Activated CD8-positive, alpha-beta memory T cell treated with anti-CD3 and anti-CD28 coated beads for 36 hours (primary cell): ENCODE results near the gene PCDH10. TPM values are rescaled to one million over a fixed set of nuclear protein-coding genes. Genes with fewer than 3 reads are reported as not detected.

Experiments
- CTCF ChIA-PET: fragments of 350-600 bp; sonication (Branson Sonifier 250); formaldehyde crosslinking; loops from one replicate; lab custom pipeline; 2021; ENCODE audit warnings: antibody characterized with exemption; lab: Charles Lee
- POLR2A ChIA-PET: fragments of 350-600 bp; sonication (Branson Sonifier 250); formaldehyde crosslinking; loops from one replicate; lab custom pipeline; 2021; ENCODE audit warnings: antibody characterized with exemption; lab: Charles Lee
- total RNA-seq, 2 experiments: library from RNA; stranded (reverse); gene quantifications; one replicate each; pipeline ENCODE4 v1.2.3, GENCODE V29; 2021

PCDH10 gene
- total RNA-seq, 2 experiments from 2014 or later = not detected

DNA sequence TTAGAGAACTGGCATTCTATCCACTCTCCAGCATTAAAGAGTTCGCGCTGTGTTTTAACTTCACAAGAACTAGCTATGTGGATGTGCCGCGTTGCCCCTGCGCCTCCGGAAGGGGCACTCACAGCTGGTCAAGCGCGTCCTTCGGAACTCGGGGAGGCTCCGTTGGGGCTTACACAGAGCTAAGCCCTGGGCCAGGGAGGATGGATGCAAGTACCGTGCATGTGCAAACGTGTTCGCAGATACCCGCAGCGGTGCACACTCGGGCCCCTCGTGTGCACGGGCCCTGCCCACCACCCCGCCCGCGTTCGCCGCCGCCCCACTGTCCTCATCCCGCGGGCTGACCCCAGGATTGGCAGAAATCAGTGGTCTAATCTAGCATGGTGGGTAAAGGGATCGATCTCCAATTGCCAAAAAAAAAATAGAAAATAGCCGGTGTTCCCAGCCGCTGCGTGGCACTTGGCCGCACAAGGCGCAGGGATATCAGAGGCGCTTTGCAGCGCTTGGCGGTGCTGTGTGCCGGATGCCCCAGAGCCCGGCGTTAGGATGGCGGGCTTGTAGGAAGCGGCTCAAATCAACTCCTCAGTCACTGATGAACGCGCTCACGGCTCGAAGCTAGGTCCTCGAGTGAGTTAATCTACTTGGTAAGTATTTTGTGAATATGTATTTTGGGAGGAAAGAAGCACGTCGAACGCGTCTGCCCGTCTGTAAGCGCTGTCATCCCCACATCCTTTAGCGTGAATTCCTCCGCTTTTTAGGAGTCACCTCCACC is 989 bp upstream of the PCDH10 start:
- ChIA-PET POLR2A (no interaction called here), CTCF (no interaction called here)

DNA sequence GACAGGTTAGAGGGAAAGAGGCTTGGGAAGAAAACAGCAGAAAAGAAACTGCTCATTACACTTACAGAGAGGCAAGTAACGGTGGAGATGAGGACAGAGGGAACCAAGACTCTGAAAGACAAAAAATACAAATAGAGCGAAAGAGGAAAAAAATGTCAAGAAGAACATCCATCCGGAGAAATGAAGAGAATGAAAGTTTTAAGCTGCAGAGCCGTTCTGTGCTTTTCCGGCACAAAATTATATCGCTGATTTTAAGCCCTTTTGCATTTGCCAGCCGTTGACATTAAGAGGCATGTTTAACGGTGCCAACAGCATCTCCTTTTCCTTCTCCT is 236 bp downstream of the PCDH10 start:
- ChIA-PET CTCF (no interaction called here), POLR2A (no interaction called here)

DNA sequence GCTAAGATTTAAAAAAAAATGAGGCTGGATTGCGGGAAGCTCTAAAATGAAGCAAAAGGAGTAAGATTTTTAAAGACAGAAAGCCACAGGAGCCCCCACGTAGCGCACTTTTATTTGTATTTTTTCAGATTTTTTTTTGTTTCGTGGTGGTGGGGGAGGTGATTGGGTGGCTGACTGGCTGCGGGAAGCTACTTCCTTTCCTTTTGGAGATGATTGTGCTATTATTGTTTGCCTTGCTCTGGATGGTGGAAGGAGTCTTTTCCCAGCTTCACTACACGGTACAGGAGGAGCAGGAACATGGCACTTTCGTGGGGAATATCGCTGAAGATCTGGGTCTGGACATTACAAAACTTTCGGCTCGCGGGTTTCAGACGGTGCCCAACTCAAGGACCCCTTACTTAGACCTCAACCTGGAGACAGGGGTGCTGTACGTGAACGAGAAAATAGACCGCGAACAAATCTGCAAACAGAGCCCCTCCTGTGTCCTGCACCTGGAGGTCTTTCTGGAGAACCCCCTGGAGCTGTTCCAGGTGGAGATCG is 908 bp downstream of the PCDH10 start:
- CTCF ChIA-PET = no interaction called here
- POLR2A ChIA-PET = no interaction called here

DNA sequence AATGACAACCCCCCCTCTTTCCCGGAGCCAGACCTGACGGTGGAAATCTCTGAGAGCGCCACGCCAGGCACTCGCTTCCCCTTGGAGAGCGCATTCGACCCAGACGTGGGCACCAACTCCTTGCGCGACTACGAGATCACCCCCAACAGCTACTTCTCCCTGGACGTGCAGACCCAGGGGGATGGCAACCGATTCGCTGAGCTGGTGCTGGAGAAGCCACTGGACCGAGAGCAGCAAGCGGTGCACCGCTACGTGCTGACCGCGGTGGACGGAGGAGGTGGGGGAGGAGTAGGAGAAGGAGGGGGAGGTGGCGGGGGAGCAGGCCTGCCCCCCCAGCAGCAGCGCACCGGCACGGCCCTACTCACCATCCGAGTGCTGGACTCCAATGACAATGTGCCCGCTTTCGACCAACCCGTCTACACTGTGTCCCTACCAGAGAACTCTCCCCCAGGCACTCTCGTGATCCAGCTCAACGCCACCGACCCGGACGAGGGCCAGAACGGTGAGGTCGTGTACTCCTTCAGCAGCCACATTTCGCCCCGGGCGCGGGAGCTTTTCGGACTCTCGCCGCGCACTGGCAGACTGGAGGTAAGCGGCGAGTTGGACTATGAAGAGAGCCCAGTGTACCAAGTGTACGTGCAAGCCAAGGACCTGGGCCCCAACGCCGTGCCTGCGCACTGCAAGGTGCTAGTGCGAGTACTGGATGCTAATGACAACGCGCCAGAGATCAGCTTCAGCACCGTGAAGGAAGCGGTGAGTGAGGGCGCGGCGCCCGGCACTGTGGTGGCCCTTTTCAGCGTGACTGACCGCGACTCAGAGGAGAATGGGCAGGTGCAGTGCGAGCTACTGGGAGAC is 1.6 kb downstream of the PCDH10 start:
- ChIA-PET CTCF (no interaction called here), POLR2A (no interaction called here)

DNA sequence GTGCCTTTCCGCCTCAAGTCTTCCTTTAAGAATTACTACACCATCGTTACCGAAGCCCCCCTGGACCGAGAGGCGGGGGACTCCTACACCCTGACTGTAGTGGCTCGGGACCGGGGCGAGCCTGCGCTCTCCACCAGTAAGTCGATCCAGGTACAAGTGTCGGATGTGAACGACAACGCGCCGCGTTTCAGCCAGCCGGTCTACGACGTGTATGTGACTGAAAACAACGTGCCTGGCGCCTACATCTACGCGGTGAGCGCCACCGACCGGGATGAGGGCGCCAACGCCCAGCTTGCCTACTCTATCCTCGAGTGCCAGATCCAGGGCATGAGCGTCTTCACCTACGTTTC is 2.2 kb downstream of the PCDH10 start:
- ChIA-PET POLR2A (no interaction called here), CTCF (no interaction called here)

GRCh38 chr4:133151691-133152329 is 2.7 kb downstream of the PCDH10 start:
- POLR2A ChIA-PET = no interaction called here
- CTCF ChIA-PET = no interaction called here

GRCh38 chr4:133152330-133152821 is 3.3 kb downstream of the PCDH10 start:
- ChIA-PET CTCF (no interaction called here), POLR2A (no interaction called here)

GRCh38 chr4:133152831-133153481 is 3.9 kb downstream of the PCDH10 start:
- ChIA-PET POLR2A (no interaction called here), CTCF (no interaction called here)

GRCh38 chr4:133154725-133155124 is 5.6 kb downstream of the PCDH10 start:
- POLR2A ChIA-PET = no interaction called here
- CTCF ChIA-PET = no interaction called here

DNA sequence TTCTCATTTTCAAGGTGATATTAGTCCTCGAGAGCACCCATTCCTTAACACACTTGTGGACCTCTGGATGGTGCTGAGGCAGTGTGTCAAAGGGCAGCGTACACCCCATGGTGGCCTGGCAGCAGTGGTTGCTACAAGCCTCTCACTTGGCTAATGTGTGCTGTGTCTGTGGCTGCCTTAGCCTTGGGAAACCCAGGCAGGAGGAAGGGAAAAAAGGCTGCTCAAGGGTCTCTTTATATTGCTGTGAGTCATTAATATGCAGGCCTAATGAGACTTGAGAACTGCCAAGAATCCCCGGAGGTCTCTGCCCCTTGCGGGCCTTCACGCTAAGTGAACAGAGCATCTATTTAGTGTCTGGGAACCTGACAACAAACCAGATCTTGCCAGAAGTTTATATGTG is 7.0 kb downstream of the PCDH10 start:
- POLR2A ChIA-PET = no interaction called here
- CTCF ChIA-PET = no interaction called here

DNA sequence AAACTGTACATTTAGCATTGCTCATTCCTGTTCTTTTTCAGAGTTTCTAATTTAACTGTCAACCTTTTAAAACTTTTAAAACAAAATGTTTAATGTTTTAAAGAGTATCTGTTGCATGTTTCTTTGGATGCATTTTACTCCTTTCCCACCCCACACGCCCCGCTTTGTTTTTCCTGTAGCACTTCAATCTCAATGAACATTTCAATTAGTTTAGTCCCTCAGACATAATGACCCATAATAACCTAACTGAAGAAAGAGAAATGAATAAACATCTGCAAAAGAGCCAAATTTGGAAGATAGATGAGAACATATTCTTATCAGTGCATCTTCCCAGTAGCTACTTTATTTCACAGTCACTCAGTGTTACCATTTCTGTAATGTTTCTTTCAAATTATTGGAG is 7.5 kb downstream of the PCDH10 start:
- POLR2A ChIA-PET = no interaction called here
- CTCF ChIA-PET = no interaction called here

- ChIA-PET CTCF (no interaction called here), POLR2A (no interaction called here)
Measured at GRCh38 chr4:133157460-133158160, 8.5 kb downstream of the PCDH10 start.

DNA sequence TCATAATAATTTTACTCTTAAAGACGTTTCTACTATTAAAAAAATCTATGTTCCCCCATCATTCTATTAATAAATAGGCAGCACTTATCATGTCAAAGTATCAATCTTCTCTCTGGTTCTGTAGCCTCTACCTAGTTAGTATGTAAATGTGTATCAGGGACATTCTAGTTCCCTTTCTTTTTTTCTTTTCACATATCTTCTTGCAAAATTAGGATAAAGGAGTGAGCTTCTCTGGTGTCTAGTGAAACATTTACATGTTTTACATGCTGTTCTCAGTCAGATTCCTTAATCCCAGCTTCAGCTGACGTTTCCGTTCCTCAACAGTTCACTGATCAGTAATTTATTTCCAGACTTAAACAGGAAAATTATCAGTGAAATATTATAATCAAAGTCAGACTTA is 11.8 kb downstream of the PCDH10 start:
- ChIA-PET POLR2A (no interaction called here), CTCF (no interaction called here)

GRCh38 chr4:133161570-133162295 is 12.6 kb downstream of the PCDH10 start:
- ChIA-PET POLR2A (no interaction called here), CTCF (no interaction called here)

GRCh38 chr4:133162941-133163340 is 13.8 kb downstream of the PCDH10 start:
- ChIA-PET CTCF (no interaction called here), POLR2A (no interaction called here)

GRCh38 chr4:133178956-133179355 is 29.9 kb downstream of the PCDH10 start:
- CTCF ChIA-PET = no interaction called here
- POLR2A ChIA-PET = no interaction called here

DNA sequence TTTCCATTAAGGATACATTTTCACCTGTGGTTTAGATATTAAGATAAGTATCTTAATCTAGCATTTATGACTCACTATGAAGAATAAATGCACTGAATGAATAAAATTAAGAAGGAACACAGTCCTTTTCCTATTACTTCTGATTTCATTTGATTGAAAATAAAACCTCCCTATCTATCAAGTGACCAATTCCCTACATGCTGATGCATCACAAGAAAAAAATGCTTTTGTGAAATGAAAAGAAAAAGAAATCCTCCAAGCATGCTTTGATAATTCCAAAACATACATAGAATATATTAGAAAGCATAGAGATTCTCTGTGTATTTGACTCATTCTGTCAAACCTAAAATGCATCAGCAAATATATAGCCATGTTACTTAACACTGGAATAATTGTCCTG is 37.1 kb downstream of the PCDH10 start:
- CTCF ChIA-PET = no interaction called here

DNA sequence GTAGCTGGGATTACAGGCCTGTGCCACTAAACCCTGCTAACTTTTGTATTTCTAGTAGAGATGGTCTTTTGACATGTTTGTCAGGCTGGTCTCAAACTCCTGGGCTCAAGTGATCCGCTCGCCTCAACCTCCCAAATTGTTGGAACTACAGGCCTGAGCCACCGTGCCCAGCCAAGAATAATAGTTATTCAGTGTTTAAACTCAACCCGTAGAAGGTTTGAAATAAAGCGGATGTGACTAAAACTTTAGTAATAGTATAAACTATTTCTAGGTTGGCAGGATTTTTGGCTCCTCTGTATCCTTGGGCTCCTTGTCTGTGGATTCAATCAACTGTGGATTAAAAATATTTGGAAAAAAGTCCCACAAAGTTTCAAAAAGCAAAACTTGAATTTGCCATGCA is 37.8 kb downstream of the PCDH10 start:
- POLR2A ChIA-PET = no interaction called here

More for the DNA sequence above, 37.1 kb downstream of the PCDH10 start:
- POLR2A ChIA-PET = no interaction called here

More for the DNA sequence above, 37.8 kb downstream of the PCDH10 start:
- CTCF ChIA-PET = no interaction called here
